ENCODE results near the gene KCNC1.

The KCNC1 gene

GRCh38 chr11:17746096-17746495 lies 11.5 kb downstream of the KCNC1 start:
- no peak for DNase-seq (ENCODE audit: low read depth, low spot score)
- TF ChIP-seq, protein P1, sequence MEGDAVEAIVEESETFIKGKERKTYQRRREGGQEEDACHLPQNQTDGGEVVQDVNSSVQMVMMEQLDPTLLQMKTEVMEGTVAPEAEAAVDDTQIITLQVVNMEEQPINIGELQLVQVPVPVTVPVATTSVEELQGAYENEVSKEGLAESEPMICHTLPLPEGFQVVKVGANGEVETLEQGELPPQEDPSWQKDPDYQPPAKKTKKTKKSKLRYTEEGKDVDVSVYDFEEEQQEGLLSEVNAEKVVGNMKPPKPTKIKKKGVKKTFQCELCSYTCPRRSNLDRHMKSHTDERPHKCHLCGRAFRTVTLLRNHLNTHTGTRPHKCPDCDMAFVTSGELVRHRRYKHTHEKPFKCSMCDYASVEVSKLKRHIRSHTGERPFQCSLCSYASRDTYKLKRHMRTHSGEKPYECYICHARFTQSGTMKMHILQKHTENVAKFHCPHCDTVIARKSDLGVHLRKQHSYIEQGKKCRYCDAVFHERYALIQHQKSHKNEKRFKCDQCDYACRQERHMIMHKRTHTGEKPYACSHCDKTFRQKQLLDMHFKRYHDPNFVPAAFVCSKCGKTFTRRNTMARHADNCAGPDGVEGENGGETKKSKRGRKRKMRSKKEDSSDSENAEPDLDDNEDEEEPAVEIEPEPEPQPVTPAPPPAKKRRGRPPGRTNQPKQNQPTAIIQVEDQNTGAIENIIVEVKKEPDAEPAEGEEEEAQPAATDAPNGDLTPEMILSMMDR (IDR thresholded peaks at IDR 0.05; ENCODE audit: low read depth, low read length), result no peak
- H3K4me3 ChIP-seq (ENCODE audit: low read depth, low read length), result no peak overlapping the region
- in situ Hi-C loops (cut with HindIII; ENCODE audit: low sequenced_read_pairs), result no loop called here

DNA sequence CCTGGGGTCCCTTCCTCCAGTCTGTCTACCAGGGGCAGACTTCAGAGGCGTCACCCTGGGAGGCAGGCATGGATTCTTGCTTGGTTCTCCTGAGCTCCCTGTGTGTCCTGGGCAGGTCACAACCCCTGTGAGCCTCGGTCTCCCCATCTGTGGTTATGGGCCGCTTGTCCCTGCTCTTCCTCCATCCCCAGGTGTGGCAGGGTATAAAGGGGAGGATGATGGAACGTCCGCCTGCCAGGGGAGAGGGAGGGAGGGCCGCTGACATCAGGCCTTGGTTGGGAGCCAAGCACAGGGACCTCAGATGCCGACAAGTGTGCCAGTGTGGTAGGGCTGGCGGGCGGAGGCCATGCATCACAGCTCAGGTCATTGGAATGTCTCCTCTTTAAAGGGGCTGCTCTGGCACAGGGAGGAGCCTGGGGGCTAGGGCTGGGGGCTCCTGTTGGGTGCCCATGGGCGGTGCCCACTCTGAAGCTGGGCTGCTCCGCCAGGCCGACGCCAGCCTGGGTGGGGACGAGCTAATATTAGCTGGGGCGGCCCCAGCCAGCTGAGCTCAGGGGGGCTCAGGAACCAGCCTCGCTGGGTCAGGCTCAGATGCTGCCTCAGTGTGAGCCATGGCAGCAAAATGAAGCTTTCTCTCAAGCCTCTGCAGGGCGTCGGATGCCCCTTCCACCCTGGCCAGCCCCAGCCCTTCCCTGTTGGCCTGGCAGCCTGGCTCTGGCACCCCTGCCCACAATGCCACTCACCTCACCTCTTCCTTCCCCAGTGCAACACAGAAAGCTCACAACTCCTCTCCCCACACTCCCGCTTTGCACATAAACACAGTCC lies 12.8 kb downstream of the KCNC1 start:
- in situ Hi-C loops (cut with HindIII; ENCODE audit: low sequenced_read_pairs), result no loop called here
- DNase-seq (ENCODE audit: low read depth, low spot score), result no peak
- H3K4me3 ChIP-seq (ENCODE audit: low read depth, low read length), result no peak overlapping the region
- TF ChIP-seq, protein P1 (IDR thresholded peaks at IDR 0.05; ENCODE audit: low read depth, low read length), result no peak

GRCh38 chr11:17748044-17748443 lies 13.5 kb downstream of the KCNC1 start:
- in situ Hi-C loops (cut with HindIII; ENCODE audit: low sequenced_read_pairs), result no loop called here
- DNase-seq (ENCODE audit: low read depth, low spot score), result no peak
- TF ChIP-seq, protein P1 (IDR thresholded peaks at IDR 0.05; ENCODE audit: low read depth, low read length), result no peak
- H3K4me3 ChIP-seq (ENCODE audit: low read depth, low read length), result no peak overlapping the region

- no peak for DNase-seq (ENCODE audit: low read depth, low spot score)
- no peak overlapping the region for H3K4me3 ChIP-seq (ENCODE audit: low read depth, low read length)
- in situ Hi-C loops (cut with HindIII; ENCODE audit: low sequenced_read_pairs), result no loop called here
- TF ChIP-seq, protein P1 (IDR thresholded peaks at IDR 0.05; ENCODE audit: low read depth, low read length), result no peak
Measured at GRCh38 chr11:17748761-17749721, 14.5 kb downstream of the KCNC1 start.

DNA sequence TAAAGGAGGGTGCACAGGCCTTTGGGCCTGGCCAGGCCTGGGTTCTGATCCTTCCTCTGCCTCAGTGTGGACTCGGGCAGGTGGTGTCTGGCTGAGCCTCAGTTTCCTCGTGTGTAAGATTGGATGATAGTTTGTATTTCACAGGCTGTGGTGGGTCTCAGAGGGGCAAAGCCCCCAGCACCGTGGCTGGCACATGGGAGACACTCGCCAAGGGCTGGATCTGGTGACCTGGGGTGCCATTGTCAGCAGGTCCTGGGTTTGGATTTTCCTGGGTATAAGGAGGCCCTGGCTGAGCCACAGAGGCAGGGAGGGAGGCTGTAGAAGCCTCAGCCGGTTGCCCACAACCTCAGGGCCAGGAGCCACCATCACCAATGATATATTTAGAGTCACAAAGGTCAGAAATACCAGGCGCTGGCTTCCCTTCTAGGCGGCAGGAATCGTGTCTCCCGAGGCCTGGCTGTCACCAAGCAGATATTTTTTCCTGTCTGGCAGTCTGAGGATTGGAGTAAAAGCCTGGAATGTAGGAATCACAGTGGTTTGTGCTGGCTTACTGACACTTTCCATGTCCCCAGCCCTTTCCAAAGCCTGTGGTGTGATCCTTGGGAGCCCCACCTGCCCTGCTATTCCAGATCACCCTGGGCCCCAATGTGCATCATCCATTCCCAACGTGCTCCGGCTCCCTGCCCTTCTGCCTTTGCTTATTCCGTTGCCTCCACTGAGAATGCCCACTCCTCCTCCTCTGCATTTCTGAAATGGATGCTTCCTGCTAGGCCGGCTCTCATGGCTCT lies 15.6 kb downstream of the KCNC1 start:
- TF ChIP-seq, protein P1 (IDR thresholded peaks at IDR 0.05; ENCODE audit: low read depth, low read length), result no peak
- in situ Hi-C loops (cut with HindIII; ENCODE audit: low sequenced_read_pairs), result no loop called here
- no peak for DNase-seq (ENCODE audit: low read depth, low spot score)
- H3K4me3 ChIP-seq (ENCODE audit: low read depth, low read length), result no peak overlapping the region

DNA sequence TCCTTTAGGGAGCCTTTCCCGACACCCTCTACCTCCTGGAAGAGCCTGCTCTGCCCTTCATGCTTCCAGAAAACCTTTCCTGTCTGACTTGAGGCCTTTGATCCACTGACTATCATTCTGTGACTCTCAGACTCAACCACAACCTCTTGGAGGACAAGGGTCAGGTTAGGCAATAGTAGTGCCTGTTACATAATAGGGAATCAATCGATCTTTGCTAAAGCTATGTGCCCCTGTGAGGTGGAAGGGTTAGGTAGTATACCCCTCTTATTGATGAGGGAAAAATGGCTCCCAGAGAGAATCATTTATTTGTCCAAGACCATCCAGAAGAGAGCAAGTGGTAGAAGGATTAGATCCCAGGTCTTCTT lies 16.2 kb downstream of the KCNC1 start:
- H3K4me3 ChIP-seq (ENCODE audit: low read depth, low read length), result no peak overlapping the region
- TF ChIP-seq, protein P1 (IDR thresholded peaks at IDR 0.05; ENCODE audit: low read depth, low read length), result no peak
- no peak for DNase-seq (ENCODE audit: low read depth, low spot score)
- in situ Hi-C loops (cut with HindIII; ENCODE audit: low sequenced_read_pairs), result no loop called here

All from astrocyte of the spinal cord (primary cell).